Hepatocyte (in vitro differentiated cells): Measurements from ENCODE around the gene ARHGAP15.

Source experiments
- CTCF ChIP-seq: fragments of 200-600 bp; sonication (generic); IDR thresholded peaks from 2 replicates; pipeline ENCODE4 v1.5.1; 2016; ENCODE audit warnings: antibody characterized with exemption, mild to moderate bottlenecking; ENCODE audit not compliant: poor library complexity
- EZH2 ChIP-seq: fragments of 200-600 bp; sonication (generic); IDR thresholded peaks from 2 replicates; pipeline ENCODE4 v1.6.1; 2016; ENCODE audit warnings: antibody characterized with exemption, mild to moderate bottlenecking, borderline replicate concordance
- EZH2phosphoT487 ChIP-seq: fragments of 200-600 bp; sonication (generic); IDR thresholded peaks from one replicate; pipeline ENCODE4 v1.6.1; 2018; ENCODE audit warnings: antibody characterized with exemption, mild to moderate bottlenecking, low read depth, moderate library complexity; ENCODE audit not compliant: unreplicated experiment, severe bottlenecking

- TF ChIP-seq CTCF = no peak
- TF ChIP-seq EZH2phosphoT487 = no peak
- no peak for TF ChIP-seq EZH2
Observed at GRCh38 chr2:143732871-143733270, 603.7 kb downstream of the ARHGAP15 start.
